Heart left ventricle (tissue), 13 donors: ENCODE measurements around the gene SIL1.

Source experiments
- POLR2A ChIP-seq, 2 donors: fragments of 450-650 bp; IDR thresholded peaks; one replicate each; pipeline ENCODE4 v1.6.1; 2017; ENCODE audit warnings: antibody characterized with exemption in 2 of 2, mild to moderate bottlenecking in 2 of 2, moderate library complexity in 2 of 2
- TF ChIP-seq, protein P1 (sequence below), 12 donors: fragments of 200-600 bp; sonication (generic) in 4 of 12; IDR thresholded peaks; one replicate each; pipeline versions ENCODE4 v1.5.0 to v1.8.0; 2018 to 2022; ENCODE audit warnings: antibody characterized with exemption in 12 of 12, mild to moderate bottlenecking in 5 of 12
- donor health status: ischemic (EF 13 %, LVEDD 7.1; RV severe dilation, severe dysfunction).
- donor health status: DM: no; HTN: yes; CAD: no.
- donor health status: DM: no; HTN: no; CAD: no.
- donor health status: ischemic (EF 25% LVEDD 6.9; RV normal size, moderate dysfunction).
- donor health status: ischemic (EF 25% LVEDD 5.7; RV mildly dilated, moderate dysfunction).
- donor health status: ischemic (EF 35%, LVEDD 5.7; RV mildly dilated, moderate dysfunction).
- donor health status: nonischemic (EF 11% LVEDD 7.7; RV severe dilation, severe dysfunction).
- donor health status: DM: yes; HTN: yes; CAD: no.
- donor health status: PGD.
- donor health status: ischemic (EF 29% LVEDD 5.4; RV normal size, mild dysfunction).
- donor health status: nonischemic (EF 23%, LVEDD 6.1; RV moderate dilation, normal function).

DNA sequence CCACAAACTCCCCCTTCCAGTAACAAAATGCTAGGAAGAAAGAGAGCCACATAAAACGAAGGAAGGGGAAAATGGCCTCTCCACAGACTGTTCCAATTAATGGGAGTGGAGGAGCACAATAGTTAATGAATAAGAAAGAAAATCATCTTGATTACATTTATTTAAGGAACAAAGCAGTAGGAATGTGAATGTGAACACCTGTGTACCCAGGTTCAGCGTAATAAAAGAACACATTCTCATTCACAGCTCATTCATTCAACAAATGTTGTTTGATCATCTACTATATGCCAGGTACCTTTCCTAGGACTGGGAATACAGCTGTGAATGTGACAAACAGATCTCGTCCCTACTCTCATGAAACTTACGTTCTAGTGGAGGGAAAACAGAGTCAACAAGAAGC lies 35.7 kb downstream of the SIL1 start:
- TF ChIP-seq, protein P1, sequence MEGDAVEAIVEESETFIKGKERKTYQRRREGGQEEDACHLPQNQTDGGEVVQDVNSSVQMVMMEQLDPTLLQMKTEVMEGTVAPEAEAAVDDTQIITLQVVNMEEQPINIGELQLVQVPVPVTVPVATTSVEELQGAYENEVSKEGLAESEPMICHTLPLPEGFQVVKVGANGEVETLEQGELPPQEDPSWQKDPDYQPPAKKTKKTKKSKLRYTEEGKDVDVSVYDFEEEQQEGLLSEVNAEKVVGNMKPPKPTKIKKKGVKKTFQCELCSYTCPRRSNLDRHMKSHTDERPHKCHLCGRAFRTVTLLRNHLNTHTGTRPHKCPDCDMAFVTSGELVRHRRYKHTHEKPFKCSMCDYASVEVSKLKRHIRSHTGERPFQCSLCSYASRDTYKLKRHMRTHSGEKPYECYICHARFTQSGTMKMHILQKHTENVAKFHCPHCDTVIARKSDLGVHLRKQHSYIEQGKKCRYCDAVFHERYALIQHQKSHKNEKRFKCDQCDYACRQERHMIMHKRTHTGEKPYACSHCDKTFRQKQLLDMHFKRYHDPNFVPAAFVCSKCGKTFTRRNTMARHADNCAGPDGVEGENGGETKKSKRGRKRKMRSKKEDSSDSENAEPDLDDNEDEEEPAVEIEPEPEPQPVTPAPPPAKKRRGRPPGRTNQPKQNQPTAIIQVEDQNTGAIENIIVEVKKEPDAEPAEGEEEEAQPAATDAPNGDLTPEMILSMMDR (IDR thresholded peaks at IDR 0.05): no peak
- TF ChIP-seq POLR2A (IDR thresholded peaks at IDR 0.05): no peak
